H9 (cell line): ENCODE measurements around the gene KCNMA1. TPM values are rescaled to one million over a fixed set of nuclear protein-coding genes. Genes with fewer than 3 reads are reported as not detected.

Experiments
- DNase-seq: peaks from one replicate; pipeline ENCODE4 v3.0.0-alpha.2; 2017
- H2AFZ ChIP-seq: one replicate; pipeline ENCODE4 v1.6.1; 2013; ENCODE audit warnings: mild to moderate bottlenecking, low read length, control low read depth, moderate library complexity
- H2AK5ac ChIP-seq: 2 replicates; pipeline ENCODE4 v1.6.1; 2013; ENCODE audit warnings: low read length, control low read depth, mixed read lengths; ENCODE audit not compliant: insufficient read length
- H2BK120ac ChIP-seq: one replicate; pipeline ENCODE4 v1.6.1; 2013; ENCODE audit warnings: low read depth, mild to moderate bottlenecking, low read length, control low read depth, inconsistent platforms; ENCODE audit not compliant: poor library complexity, severe bottlenecking
- H2BK12ac ChIP-seq: 2 replicates; pipeline ENCODE4 v1.6.1; 2013; ENCODE audit warnings: low read length, control low read depth, mixed read lengths, low read depth; ENCODE audit not compliant: insufficient read length
- H2BK15ac ChIP-seq: 2 replicates; pipeline ENCODE4 v1.6.1; 2013; ENCODE audit warnings: low read depth, low read length, control low read depth
- H2BK20ac ChIP-seq: one replicate; pipeline ENCODE4 v1.6.1; 2013; ENCODE audit warnings: low read depth, mild to moderate bottlenecking, low read length, control low read depth, inconsistent platforms; ENCODE audit not compliant: poor library complexity, severe bottlenecking
- H2BK5ac ChIP-seq: 2 replicates; pipeline ENCODE4 v1.6.1; 2013; ENCODE audit warnings: low read length, control low read depth, mixed read lengths; ENCODE audit not compliant: insufficient read length
- H3K14ac ChIP-seq: 2 replicates; pipeline ENCODE4 v1.6.1; 2013; ENCODE audit warnings: low read length, control low read depth; ENCODE audit not compliant: insufficient read depth
- H3K18ac ChIP-seq: 2 replicates; pipeline ENCODE4 v1.6.1; 2013; ENCODE audit warnings: low read depth, mild to moderate bottlenecking, mixed read lengths, low read length, control low read depth; ENCODE audit not compliant: insufficient read length
- H3K23ac ChIP-seq: 2 replicates; pipeline ENCODE4 v1.6.1; 2013; ENCODE audit warnings: low read length, control low read depth, mixed read lengths, low read depth; ENCODE audit not compliant: insufficient read length
- H3K23me2 ChIP-seq: 2 replicates; pipeline ENCODE4 v1.6.1; 2013; ENCODE audit warnings: low read depth, mild to moderate bottlenecking, mixed read lengths, low read length, control low read depth; ENCODE audit not compliant: insufficient read length, poor library complexity, severe bottlenecking
- H3K27ac ChIP-seq: 2 replicates; pipeline ENCODE4 v1.5.1; 2013; ENCODE audit warnings: low read length, control low read depth, mixed read lengths, low read depth; ENCODE audit not compliant: insufficient read length
- H3K27me3 ChIP-seq: 2 replicates; pipeline ENCODE4 v1.6.1; 2013; ENCODE audit warnings: low read length, control low read depth, inconsistent platforms; ENCODE audit not compliant: insufficient read depth
- H3K4ac ChIP-seq: 2 replicates; pipeline ENCODE4 v1.6.1; 2013; ENCODE audit warnings: low read depth, mild to moderate bottlenecking, control low read depth, inconsistent platforms, low read length, moderate library complexity
- H3K4me1 ChIP-seq: 2 replicates; pipeline ENCODE4 v1.6.1; 2013; ENCODE audit warnings: low read length, control low read depth, inconsistent platforms; ENCODE audit not compliant: insufficient read depth
- H3K4me2 ChIP-seq: 2 replicates; pipeline ENCODE4 v1.6.1; 2013; ENCODE audit warnings: low read length, control low read depth, mixed read lengths; ENCODE audit not compliant: insufficient read length, insufficient read depth
- H3K56ac ChIP-seq: 2 replicates; pipeline ENCODE4 v1.6.1; 2013; ENCODE audit warnings: low read depth, mild to moderate bottlenecking, mixed read lengths, low read length, control low read depth; ENCODE audit not compliant: insufficient read length
- H3K79me1 ChIP-seq: 2 replicates; pipeline ENCODE4 v1.6.1; 2013; ENCODE audit warnings: low read depth, mild to moderate bottlenecking, moderate library complexity, low read length, control low read depth, inconsistent platforms; ENCODE audit not compliant: insufficient read depth, poor library complexity, severe bottlenecking
- H3K79me2 ChIP-seq: 2 replicates; pipeline ENCODE4 v1.6.1; 2013; ENCODE audit warnings: low read length, control low read depth, inconsistent platforms; ENCODE audit not compliant: insufficient read depth
- H3K9ac ChIP-seq: 2 replicates; pipeline ENCODE4 v1.6.1; 2013; ENCODE audit warnings: low read length, control low read depth, mixed read lengths; ENCODE audit not compliant: insufficient read length; ENCODE audit errors: extremely low read depth
- H3K9me3 ChIP-seq: one replicate; pipeline ENCODE4 v1.6.1; 2013; ENCODE audit warnings: low read depth, low read length, inconsistent platforms; ENCODE audit not compliant: control insufficient read depth
- H3T11ph ChIP-seq: one replicate; pipeline ENCODE4 v1.6.1; 2013; ENCODE audit warnings: mild to moderate bottlenecking, low read length, control low read depth, inconsistent platforms
- H4K20me1 ChIP-seq: one replicate; pipeline ENCODE4 v1.6.1; 2013; ENCODE audit not compliant: control insufficient read depth, insufficient read length, insufficient read depth
- H4K5ac ChIP-seq: 2 replicates; pipeline ENCODE4 v1.6.1; 2013; ENCODE audit warnings: low read depth, mild to moderate bottlenecking, mixed read lengths, low read length, control low read depth; ENCODE audit not compliant: insufficient read length
- H4K8ac ChIP-seq: replicated peaks from 2 replicates; pipeline ENCODE4 v1.6.1; 2013; ENCODE audit warnings: low read length, control low read depth, mixed read lengths, low read depth; ENCODE audit not compliant: insufficient read length
- H4K91ac ChIP-seq: 2 replicates; pipeline ENCODE4 v1.6.1; 2013; ENCODE audit warnings: low read depth, mild to moderate bottlenecking, moderate library complexity, mixed read lengths, low read length, control low read depth; ENCODE audit not compliant: insufficient read length
- H3K27ac Mint-ChIP-seq, 3 experiments: 2 replicates in 2 of 3; 3 replicates in 1 of 3; pipeline ENCODE4 v1.8.0; 2020 to 2021; ENCODE audit warnings: mixed read lengths in 3 of 3, mild to moderate bottlenecking in 1 of 3, moderate library complexity in 1 of 3
- H3K27me3 Mint-ChIP-seq: 2 replicates; pipeline ENCODE4 v1.8.0; 2021; ENCODE audit warnings: low read depth, mild to moderate bottlenecking, moderate library complexity, mixed read lengths
- H3K36me3 Mint-ChIP-seq, 3 experiments: 2 replicates in 2 of 3; 3 replicates in 1 of 3; pipeline ENCODE4 v1.8.0; 2020 to 2021; ENCODE audit warnings: low read depth in 3 of 3, mixed read lengths in 3 of 3; ENCODE audit not compliant: insufficient read depth in 1 of 3
- H3K4me1 Mint-ChIP-seq, 2 experiments: 2 replicates each; pipeline ENCODE4 v1.8.0; 2020; ENCODE audit warnings: mixed read lengths in 2 of 2
- H3K4me3 Mint-ChIP-seq, 2 experiments: 2 replicates in 1 of 2; 3 replicates in 1 of 2; pipeline ENCODE4 v1.8.0; 2020 to 2021; ENCODE audit warnings: mild to moderate bottlenecking in 2 of 2, mixed read lengths in 2 of 2, moderate library complexity in 1 of 2
- H3K9me3 Mint-ChIP-seq, 2 experiments: 2 replicates in 1 of 2; 3 replicates in 1 of 2; pipeline ENCODE4 v1.8.0; 2020; ENCODE audit warnings: mild to moderate bottlenecking in 2 of 2, mixed read lengths in 2 of 2, moderate library complexity in 1 of 2
- WGBS: extraction: QIAGEN DNeasy Blood & Tissue Kit; methylation state at CpG from one replicate; pipeline ENCODE4 v1.1.7; 2013; ENCODE audit warnings: missing lambda C conversion rate, low lambda C conversion rate, mixed read lengths; ENCODE audit not compliant: insufficient read length; ENCODE audit errors: extremely low coverage; 5-methylcytosine and 5-hydroxymethylcytosine counted together
- total RNA-seq: library from RNA; stranded (reverse); gene quantifications from 2 replicates; pipeline ENCODE4 v1.2.1, GENCODE V29; 2021
- TF ChIP-seq, protein P1 (sequence below): fragments of 200-600 bp; sonication (generic); conservative IDR thresholded peaks from 3 replicates; pipeline ENCODE4 v1.8.0; 2021; ENCODE audit warnings: antibody characterized with exemption, mild to moderate bottlenecking

Gene KCNMA1
- total RNA-seq, 1 experiment from 2014 or later = 2.0 TPM

- Histone ChIP-seq H3K23me2 (no peaks in the 10 kb centered on the region), H3K4ac (no peak overlapping the region), H3K9me3 (no peaks in the 10 kb centered on the region), H3K27ac (no peak overlapping the region), H3K79me1 (no peaks in the 10 kb centered on the region), H3K14ac (no peak overlapping the region), H3K18ac (no peak overlapping the region), H4K5ac (no peak overlapping the region), H4K91ac (no peak overlapping the region), H2BK20ac (no peak overlapping the region), H3K27me3 (no peaks in the 10 kb centered on the region), H3K9ac (no peak overlapping the region), H2BK5ac (no peak overlapping the region), H3T11ph (no peak overlapping the region), H3K56ac (no peak overlapping the region), H3K4me2 (no peak overlapping the region), H3K4me1 (no peaks in the 10 kb centered on the region), H2BK12ac (no peak overlapping the region), H4K20me1 (no peaks in the 10 kb centered on the region), H3K79me2 (no peaks in the 10 kb centered on the region), H2BK120ac (no peak overlapping the region), H2BK15ac (no peak overlapping the region), H2AK5ac (no peak overlapping the region), H2AFZ (no peak overlapping the region), H4K8ac (no peak overlapping the region), H3K23ac (no peak overlapping the region)
- H3K4me1 Mint-ChIP-seq = peaks cover 18 to 34% of the 10 kb centered on the region in 2 experiments
- no peak for DNase-seq
- no peaks in the 10 kb centered on the region for H3K9me3 Mint-ChIP-seq
- no peak overlapping the region for H3K27ac Mint-ChIP-seq
- no peaks in the 10 kb centered on the region for H3K36me3 Mint-ChIP-seq
- H3K27me3 Mint-ChIP-seq = peaks cover 6% of the 10 kb centered on the region; the same call in 1 of the 2 replicates
- no CpG with 5 or more reads among the region's 7 CpGs for WGBS
- TF ChIP-seq, protein P1, sequence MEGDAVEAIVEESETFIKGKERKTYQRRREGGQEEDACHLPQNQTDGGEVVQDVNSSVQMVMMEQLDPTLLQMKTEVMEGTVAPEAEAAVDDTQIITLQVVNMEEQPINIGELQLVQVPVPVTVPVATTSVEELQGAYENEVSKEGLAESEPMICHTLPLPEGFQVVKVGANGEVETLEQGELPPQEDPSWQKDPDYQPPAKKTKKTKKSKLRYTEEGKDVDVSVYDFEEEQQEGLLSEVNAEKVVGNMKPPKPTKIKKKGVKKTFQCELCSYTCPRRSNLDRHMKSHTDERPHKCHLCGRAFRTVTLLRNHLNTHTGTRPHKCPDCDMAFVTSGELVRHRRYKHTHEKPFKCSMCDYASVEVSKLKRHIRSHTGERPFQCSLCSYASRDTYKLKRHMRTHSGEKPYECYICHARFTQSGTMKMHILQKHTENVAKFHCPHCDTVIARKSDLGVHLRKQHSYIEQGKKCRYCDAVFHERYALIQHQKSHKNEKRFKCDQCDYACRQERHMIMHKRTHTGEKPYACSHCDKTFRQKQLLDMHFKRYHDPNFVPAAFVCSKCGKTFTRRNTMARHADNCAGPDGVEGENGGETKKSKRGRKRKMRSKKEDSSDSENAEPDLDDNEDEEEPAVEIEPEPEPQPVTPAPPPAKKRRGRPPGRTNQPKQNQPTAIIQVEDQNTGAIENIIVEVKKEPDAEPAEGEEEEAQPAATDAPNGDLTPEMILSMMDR = no peak
- H3K4me3 Mint-ChIP-seq = no peak overlapping the region
Observed at GRCh38 chr10:77510695-77511094, 126.9 kb downstream of the KCNMA1 start.
